SJCRH30 (cell line): ENCODE measurements around the gene RTF2. TPM values are rescaled to one million over a fixed set of nuclear protein-coding genes. Genes with fewer than 3 reads are reported as not detected.
"Not testable (repeated sequence)": the region's sequence is repeated elsewhere in the genome, so short reads cannot be mapped to it uniquely, and the experiment has no call there.

Experiments
- DNase-seq, 2 experiments: peaks; one replicate each; pipeline ENCODE4 v3.0.0-alpha.2; 2015 to 2020
- H3K27ac ChIP-seq: fragments of 250-450 bp; sonication (Bioruptor Pico); 2 replicates; pipeline ENCODE4 v1.5.1; 2020; ENCODE audit warnings: mild to moderate bottlenecking, moderate library complexity
- H3K27me3 ChIP-seq: fragments of 250-450 bp; sonication (Bioruptor Pico); 2 replicates; pipeline ENCODE4 v1.5.1; 2020; ENCODE audit warnings: mild to moderate bottlenecking, moderate library complexity
- H3K36me3 ChIP-seq: fragments of 250-450 bp; sonication (Bioruptor Pico); 2 replicates; pipeline ENCODE4 v1.5.1; 2020; ENCODE audit warnings: mild to moderate bottlenecking, moderate library complexity
- H3K4me1 ChIP-seq: fragments of 250-450 bp; sonication (Bioruptor Pico); 2 replicates; pipeline ENCODE4 v1.5.1; 2020; ENCODE audit warnings: mild to moderate bottlenecking, moderate library complexity
- H3K4me3 ChIP-seq: fragments of 250-450 bp; sonication (Bioruptor Pico); 2 replicates; pipeline ENCODE4 v1.5.1; 2020; ENCODE audit warnings: mild to moderate bottlenecking, moderate library complexity
- H3K9me3 ChIP-seq: fragments of 250-450 bp; sonication (Bioruptor Pico); replicated peaks from 2 replicates; pipeline ENCODE4 v1.5.1; 2020; ENCODE audit warnings: mild to moderate bottlenecking, moderate library complexity
- total RNA-seq: library from RNA; depleted of rRNA; stranded (reverse); fragments of >200 nt; shearing (Covaris generic); gene quantifications from 2 replicates; pipeline ENCODE4 v1.2.3, GENCODE V29; 2014

Gene RTF2
- total RNA-seq, 1 experiment from 2014 or later, result 199 TPM

DNA sequence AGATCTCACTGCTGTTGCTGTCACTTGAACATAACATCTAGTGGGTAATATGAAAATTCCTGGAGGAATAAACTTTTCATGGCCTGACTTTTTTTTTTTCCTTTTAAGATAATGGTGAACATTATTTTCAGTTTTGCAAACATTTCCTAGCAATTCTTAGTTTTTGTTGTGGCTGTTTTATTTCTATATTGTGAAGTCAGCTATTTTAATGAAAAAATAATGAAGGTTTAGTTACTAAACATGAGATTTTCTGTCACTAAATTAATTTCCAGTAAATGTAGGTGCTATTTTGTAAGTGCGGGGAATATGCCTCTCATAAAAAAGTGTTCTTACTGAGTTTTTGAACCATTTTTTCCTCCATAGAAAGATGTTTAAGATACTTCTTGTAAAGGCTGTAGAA is 32.7 kb downstream of the RTF2 start:
- H3K27ac ChIP-seq, result no peak overlapping the region
- no peak overlapping the region for H3K4me3 ChIP-seq
- no peaks in the 10 kb centered on the region for H3K9me3 ChIP-seq
- H3K27me3 ChIP-seq, result no peaks in the 10 kb centered on the region
- H3K4me1 ChIP-seq, result no peaks in the 10 kb centered on the region
- peaks cover 36% of the 10 kb centered on the region for H3K36me3 ChIP-seq
- DNase-seq, result no peak

DNA sequence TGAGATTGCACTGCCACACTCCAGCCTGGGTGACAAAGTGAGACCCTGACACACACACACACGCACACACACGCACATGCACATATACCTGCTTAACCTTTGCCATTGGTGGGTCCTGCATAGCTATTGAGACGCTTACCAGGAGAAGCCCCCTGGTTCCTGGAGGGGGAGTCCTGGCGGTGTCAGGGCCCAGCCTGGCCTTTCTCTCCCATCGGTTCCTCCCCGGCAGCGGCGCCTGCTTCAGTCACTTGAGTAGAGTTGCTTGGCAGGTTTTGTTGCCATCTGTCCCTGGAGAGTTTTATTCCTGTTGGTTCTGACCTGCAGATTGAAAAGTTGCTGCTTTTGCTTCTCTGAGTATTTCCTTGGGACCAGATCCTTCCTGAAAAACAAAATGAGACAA is 35.5 kb downstream of the RTF2 start:
- H3K27ac ChIP-seq, result no peak overlapping the region
- peaks cover 20% of the 10 kb centered on the region for H3K36me3 ChIP-seq
- H3K9me3 ChIP-seq, result no peaks in the 10 kb centered on the region
- H3K4me1 ChIP-seq, result no peaks in the 10 kb centered on the region
- no peak overlapping the region for H3K4me3 ChIP-seq
- DNase-seq, result no peak
- no peaks in the 10 kb centered on the region for H3K27me3 ChIP-seq

DNA sequence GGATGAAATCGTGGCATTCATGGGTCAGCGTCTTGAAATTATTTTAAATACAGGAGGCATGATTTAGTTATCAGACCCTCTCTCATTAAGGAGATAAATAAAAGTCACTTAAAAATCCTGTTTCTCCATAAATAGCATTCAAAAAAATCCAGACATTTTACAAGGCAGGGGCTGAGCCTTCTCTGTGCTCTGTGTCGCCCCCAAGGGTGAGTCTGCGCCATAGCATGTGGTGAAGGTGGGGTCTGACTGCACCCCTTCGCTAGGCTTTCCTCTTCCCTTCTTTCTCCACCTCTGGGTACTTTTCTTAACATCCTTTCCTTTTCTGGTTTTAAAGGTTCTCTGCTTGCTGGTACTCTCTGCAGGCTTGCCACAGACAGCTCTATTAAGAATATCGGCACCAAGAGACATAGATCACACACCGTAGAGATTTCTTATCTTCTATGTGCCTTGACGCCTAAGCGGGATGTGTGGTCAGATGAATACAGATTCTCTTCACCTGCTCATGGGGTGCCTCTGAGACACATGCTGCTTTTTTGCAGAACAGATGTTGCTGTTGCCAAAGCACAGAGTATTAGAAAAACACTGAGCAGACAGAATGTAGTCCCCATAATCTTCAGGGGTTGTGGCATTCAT is 36.1 kb downstream of the RTF2 start:
- H3K27me3 ChIP-seq, result no peaks in the 10 kb centered on the region
- H3K36me3 ChIP-seq, result peaks cover 20% of the 10 kb centered on the region
- H3K4me1 ChIP-seq, result no peaks in the 10 kb centered on the region; the same call in 1 of the 2 replicates
- no peak overlapping the region for H3K4me3 ChIP-seq
- no peaks in the 10 kb centered on the region for H3K9me3 ChIP-seq
- no peak overlapping the region for H3K27ac ChIP-seq
- peak in 1 of 2 experiments; percentile 57 for DNase-seq

DNA sequence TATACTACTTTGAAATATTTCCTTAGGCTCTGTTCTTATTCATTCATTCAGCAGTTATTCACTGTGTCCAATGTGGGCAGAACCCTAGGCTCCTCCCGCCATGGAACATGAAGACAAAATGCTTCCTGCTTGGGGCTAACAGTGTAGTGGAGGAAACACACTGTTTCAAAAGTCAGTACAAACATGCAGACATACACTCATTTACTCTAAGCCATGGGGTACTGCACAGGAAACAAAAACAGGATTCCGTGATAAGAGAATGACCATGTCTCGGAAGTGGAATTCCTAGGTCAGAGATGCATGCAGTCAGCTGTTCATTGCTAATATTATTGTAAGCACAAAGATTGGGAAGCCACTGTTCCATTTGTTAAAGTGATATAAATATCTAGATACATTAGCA is 37.7 kb downstream of the RTF2 start:
- Histone ChIP-seq H3K27ac (no peak overlapping the region), H3K27me3 (no peaks in the 10 kb centered on the region), H3K4me3 (no peak overlapping the region), H3K4me1 (no peaks in the 10 kb centered on the region; the same call in 1 of the 2 replicates), H3K9me3 (no peaks in the 10 kb centered on the region), H3K36me3 (peaks cover 16% of the 10 kb centered on the region)
- DNase-seq, result no peak

DNA sequence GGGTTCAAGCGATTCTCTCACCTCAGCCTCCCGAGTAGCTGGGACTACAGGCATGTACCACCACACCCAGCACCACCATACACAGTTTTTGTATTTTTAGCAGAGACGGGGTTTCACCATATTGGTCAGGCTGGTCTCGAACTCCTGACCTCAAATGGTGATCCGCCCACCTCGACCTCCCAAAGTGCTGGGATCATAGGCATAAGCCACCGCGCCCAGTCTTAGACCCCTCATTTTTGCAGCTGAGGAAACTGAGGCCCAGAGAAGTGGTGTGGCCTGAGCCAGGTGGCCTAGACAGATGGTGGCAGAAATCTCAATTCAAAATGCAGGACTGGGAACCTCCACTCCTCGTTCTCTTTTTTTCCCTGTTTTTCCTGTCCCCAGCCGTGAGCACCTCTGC is 43.5 kb downstream of the RTF2 start:
- Histone ChIP-seq H3K27ac (no peak overlapping the region), H3K4me3 (no peak overlapping the region), H3K9me3 (no peaks in the 10 kb centered on the region), H3K36me3 (peaks cover 20% of the 10 kb centered on the region), H3K4me1 (no peaks in the 10 kb centered on the region; the same call in 1 of the 2 replicates), H3K27me3 (no peaks in the 10 kb centered on the region)
- no peak for DNase-seq

DNA sequence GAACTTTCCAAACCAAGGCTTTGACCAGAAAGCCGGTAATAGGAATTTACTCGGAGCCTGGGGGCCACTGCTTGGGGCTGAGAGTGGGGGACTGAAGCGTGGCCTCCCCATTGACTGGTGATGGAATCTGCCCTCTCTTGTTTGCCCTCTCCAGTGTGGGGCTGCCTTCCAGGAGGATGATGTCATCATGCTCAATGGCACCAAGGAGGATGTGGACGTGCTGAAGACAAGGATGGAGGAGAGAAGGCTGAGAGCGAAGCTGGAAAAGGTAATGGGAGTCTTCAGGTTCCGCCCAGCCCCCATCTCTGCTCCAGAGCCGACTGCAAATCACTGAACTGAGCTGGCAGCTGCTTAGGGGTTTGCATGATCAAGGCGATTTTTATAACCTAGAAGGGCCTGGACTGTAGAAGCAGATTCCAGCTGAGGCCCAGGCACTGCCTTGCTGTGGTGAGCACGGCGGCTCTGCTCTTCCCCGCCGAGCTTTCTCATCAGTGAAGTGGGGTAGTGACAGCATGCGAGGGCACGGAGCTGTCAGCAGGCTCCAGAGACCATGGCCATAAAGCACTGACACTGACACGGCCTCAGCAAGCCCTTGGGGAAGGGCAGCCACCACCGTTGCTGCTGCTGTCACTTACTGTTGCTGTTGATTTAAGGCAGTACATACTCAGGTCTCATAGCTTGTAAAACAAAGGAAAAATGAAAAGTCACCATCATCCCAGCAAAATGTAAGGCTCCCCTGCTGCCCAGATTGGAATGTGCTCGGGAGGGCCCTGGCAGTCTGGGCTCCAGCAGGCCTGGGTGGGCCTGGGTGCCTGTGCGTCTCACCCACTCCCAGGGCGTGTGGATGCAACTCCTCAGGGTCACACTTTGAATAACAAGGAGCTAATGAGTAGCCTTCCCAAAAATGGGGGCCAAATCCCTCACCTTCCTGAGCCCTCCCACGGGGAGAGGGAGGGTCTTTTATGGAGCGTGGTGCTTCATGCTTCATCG is 45.0 kb downstream of the RTF2 start:
- Histone ChIP-seq H3K27me3 (no peaks in the 10 kb centered on the region), H3K4me1 (no peaks in the 10 kb centered on the region; the same call in 1 of the 2 replicates), H3K4me3 (no peak overlapping the region), H3K27ac (no peak overlapping the region), H3K36me3 (peaks cover 32% of the 10 kb centered on the region), H3K9me3 (no peaks in the 10 kb centered on the region)
- DNase-seq, result no peak

DNA sequence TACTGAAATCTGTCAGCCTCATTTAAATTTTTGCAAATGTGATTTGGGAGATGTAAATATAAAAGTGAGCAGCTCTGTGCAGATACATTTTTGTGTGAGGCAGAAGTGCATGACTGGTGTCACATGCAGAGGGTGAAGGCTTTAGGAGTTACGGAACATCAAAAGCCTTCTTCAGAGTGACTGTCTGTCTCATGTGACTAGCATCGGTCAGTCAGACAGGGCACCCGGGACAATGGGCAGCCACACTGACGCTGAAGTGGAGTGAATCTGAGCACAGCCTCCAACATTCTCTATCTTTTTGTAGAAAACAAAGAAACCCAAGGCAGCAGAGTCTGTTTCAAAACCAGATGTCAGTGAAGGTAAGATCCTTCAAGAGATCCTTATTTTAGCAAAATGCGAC is 48.2 kb downstream of the RTF2 start:
- H3K9me3 ChIP-seq, result peaks cover 6% of the 10 kb centered on the region; the same call in 1 of the 2 replicates
- DNase-seq, result no peak
- peaks cover 54% of the 10 kb centered on the region for H3K36me3 ChIP-seq
- H3K27ac ChIP-seq, result no peak overlapping the region
- no peaks in the 10 kb centered on the region for H3K27me3 ChIP-seq
- no peaks in the 10 kb centered on the region for H3K4me1 ChIP-seq
- H3K4me3 ChIP-seq, result no peak overlapping the region

DNA sequence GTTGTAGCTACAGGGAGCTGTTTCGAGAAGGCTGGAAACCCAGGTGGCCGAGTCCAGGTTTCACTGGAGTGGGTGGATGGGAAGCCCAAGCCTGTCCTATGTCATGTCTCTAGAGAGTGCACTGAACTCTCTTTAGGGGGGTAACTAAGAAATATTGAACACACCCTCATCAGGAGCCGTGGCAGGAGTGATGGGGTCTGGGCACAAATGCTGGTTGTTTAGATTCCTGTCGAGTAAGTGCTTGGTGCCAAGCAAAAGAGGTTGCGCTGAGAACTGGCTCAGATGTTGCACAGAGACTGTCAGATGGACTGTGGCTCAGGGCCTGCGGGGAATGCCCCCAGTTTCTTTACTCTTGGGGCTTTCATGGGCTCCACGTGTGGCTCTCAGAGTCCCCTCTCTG is 48.8 kb downstream of the RTF2 start:
- H3K4me3 ChIP-seq, result no peak overlapping the region

DNA sequence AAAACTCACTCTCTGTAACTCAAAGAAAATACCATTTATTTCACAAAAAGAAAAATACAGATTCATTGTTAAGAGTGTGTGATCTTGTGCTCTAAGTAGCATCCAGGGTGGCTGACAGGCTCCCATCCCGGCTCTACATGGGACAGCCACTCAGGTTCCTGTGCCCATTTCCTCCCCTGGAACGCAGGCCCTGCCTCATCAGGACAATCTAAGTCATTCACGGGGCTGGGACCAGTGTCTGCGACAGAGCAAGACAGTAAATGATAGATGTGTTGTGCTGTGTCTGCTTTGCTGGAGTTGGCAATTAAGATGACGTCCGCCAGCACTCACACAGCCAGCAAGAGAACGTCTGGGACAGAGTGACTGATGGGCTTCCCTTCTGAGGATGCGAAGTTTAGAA is 49.2 kb downstream of the RTF2 start:
- Histone ChIP-seq H3K4me3 (no peak overlapping the region), H3K36me3 (peaks cover 54% of the 10 kb centered on the region), H3K4me1 (no peaks in the 10 kb centered on the region), H3K9me3 (peaks cover 6% of the 10 kb centered on the region; the same call in 1 of the 2 replicates), H3K27me3 (no peaks in the 10 kb centered on the region), H3K27ac (no peak overlapping the region)
- DNase-seq, result no peak

More for the DNA sequence above, 48.8 kb downstream of the RTF2 start:
- Histone ChIP-seq H3K27me3 (no peaks in the 10 kb centered on the region), H3K27ac (no peak overlapping the region), H3K36me3 (peaks cover 54% of the 10 kb centered on the region), H3K9me3 (peaks cover 6% of the 10 kb centered on the region; the same call in 1 of the 2 replicates), H3K4me1 (no peaks in the 10 kb centered on the region)
- no peak for DNase-seq

DNA sequence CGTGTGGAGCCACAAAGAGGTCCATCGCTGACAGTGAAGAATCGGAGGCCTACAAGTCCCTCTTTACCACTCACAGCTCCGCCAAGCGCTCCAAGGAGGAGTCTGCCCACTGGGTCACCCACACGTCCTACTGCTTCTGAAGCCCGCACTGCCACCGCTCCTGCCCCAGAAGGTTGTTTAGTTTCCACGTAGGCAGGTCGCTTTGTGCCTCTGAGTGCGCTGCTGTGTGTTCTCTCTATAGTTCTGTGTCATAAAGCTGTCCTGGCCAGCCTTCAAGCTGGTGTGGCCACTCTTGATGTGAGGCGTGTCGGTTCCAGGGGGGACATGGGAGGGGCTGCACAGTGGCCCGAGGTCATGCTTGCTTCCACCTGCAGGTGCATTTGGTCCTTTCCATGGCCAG is 49.7 kb downstream of the RTF2 start:
- H3K36me3 ChIP-seq, result peaks cover 54% of the 10 kb centered on the region
- no peak overlapping the region for H3K27ac ChIP-seq
- H3K27me3 ChIP-seq, result no peaks in the 10 kb centered on the region
- no peaks in the 10 kb centered on the region for H3K4me1 ChIP-seq
- DNase-seq, result no peak
- H3K9me3 ChIP-seq, result peaks cover 6% of the 10 kb centered on the region; the same call in 1 of the 2 replicates
- no peak overlapping the region for H3K4me3 ChIP-seq

DNA sequence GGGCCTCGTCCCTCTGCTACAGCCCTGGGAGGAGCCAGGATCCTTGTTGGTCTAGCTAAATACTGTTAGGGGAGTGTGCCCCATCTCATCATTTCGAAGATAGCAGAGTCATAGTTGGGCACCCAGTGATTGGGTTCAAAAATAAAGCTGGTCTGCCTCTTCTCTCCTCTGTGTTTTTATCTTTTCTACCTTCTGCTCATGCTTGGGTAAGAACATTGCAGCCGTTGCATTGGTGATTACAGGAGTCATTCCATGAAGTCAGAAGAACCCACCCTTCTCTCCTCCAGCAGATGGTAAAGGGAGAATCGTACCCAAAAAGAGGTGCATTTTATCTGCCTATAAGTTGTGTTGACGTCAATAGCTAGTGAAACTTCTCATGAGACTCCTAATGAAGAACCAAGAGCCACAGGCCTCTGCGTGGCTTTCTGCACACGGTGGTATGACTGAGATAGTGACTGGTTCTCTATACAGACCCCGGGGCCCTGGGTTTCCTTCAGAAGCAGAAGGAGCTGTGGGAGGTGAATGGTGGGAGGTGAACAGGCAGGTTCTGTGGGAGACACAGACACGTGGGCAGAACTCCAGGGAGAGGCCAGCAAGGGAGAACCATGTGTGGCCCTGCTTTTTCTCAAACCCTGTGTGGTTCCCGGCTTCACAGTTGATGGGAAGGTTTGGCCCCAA is 50.4 kb downstream of the RTF2 start:
- no peaks in the 10 kb centered on the region for H3K4me1 ChIP-seq
- peaks cover 50% of the 10 kb centered on the region for H3K36me3 ChIP-seq
- H3K27me3 ChIP-seq, result no peaks in the 10 kb centered on the region
- H3K4me3 ChIP-seq, result no peak overlapping the region
- H3K27ac ChIP-seq, result no peak overlapping the region
- no peak for DNase-seq
- peaks cover 6% of the 10 kb centered on the region; the same call in 1 of the 2 replicates for H3K9me3 ChIP-seq

DNA sequence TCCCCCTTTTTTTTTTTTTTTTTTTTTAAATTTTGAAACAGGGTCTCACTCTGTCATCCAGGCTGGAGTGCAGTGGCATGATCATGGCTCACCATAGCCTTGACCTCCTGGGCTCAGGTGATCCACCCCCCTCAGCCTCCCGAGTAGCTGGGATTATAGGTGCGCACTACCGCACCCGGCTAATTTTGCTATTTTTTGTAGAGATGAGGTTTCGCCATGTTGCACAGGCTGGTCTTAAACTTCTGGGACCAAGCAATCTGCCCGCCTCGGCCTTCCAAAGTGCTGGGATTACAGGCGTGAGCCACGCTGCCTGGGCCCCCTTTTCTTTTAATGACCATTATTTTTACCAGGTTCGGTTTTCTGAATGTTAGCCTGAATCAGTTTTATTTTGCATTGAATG is 51.1 kb downstream of the RTF2 start:
- H3K9me3 ChIP-seq, result peaks cover 6% of the 10 kb centered on the region; the same call in 1 of the 2 replicates
- H3K4me1 ChIP-seq, result no peaks in the 10 kb centered on the region
- H3K4me3 ChIP-seq, result no peak overlapping the region
- H3K27me3 ChIP-seq, result no peaks in the 10 kb centered on the region
- no peak overlapping the region for H3K27ac ChIP-seq
- H3K36me3 ChIP-seq, result peaks cover 45% of the 10 kb centered on the region
- DNase-seq, result no peak

DNA sequence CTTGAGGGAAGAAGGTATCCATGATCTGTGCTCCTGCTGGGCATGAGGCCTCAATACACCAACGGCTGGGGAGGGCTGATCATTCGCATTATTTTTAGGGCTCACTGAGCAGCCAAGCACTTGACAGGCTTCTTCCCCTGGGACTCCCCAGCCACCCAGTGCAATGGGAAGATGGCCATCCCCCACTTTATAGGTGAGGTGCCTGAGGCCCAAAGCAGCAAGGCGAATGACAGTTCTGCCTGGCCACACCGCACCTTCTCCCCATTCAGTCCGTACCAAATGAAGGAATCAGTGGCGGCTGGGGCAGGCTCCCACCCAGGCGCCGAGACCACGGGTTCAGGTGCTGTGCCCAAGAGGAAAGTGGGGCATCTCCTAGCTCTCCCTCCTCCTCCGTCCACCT is 51.8 kb downstream of the RTF2 start:
- H3K4me3 ChIP-seq, result no peak overlapping the region
- H3K36me3 ChIP-seq, result peaks cover 43% of the 10 kb centered on the region
- peaks cover 6% of the 10 kb centered on the region; the same call in 1 of the 2 replicates for H3K9me3 ChIP-seq
- no peaks in the 10 kb centered on the region for H3K4me1 ChIP-seq
- no peak overlapping the region for H3K27ac ChIP-seq
- DNase-seq, result no peak
- H3K27me3 ChIP-seq, result no peaks in the 10 kb centered on the region

DNA sequence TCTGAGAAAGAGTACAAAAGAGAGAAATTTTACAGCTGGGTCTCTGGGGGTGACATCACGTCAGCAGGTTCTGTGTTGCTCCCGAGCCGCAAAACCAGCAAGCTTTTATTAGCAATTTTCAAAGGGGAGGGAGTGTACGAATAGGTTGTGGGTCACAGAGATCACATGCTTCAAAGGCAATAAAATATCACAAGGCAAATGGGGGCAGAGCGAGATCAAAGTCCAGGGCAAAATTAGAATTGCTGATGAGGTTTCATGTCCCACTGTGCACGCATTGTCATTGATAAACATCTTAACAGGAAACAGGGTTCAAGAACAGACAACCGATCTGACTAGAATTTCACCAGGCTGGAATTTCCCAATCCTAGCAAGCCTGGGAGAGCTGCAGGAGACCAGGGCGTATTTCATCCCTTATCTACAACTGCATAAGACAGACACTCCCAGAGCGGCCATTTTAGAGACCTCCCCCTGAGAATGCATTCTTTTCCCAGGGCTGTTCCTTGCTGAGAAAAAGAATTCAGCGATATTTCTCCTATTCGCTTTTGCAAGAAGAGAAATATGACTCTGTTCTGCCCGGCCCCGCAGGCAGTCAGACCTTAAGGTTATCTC is 52.4 kb downstream of the RTF2 start:
- not testable (repeated sequence) for H3K4me3 ChIP-seq, H3K27me3 ChIP-seq, H3K4me1 ChIP-seq, DNase-seq, H3K27ac ChIP-seq, H3K9me3 ChIP-seq
- H3K36me3 ChIP-seq, result peaks cover 42% of the 10 kb centered on the region
